Sigmoid colon (tissue), 7 donors: ENCODE measurements around the gene PADI1. TPM values are rescaled to one million over a fixed set of nuclear protein-coding genes. Genes with fewer than 3 reads are reported as not detected.

Experiments used
- DNase-seq: peaks from one replicate; pipeline ENCODE4 v3.0.0-alpha.2; 2019
- H3K27ac ChIP-seq, 4 donors: fragments of 200-600 bp; sonication (generic); one replicate each; pipeline ENCODE4 v1.5.1; 2016 to 2019; ENCODE audit warnings: mild to moderate bottlenecking in 1 of 4
- H3K27me3 ChIP-seq, 3 donors: fragments of 200-600 bp; sonication (generic); one replicate each; pipeline ENCODE4 v1.5.1; 2019; ENCODE audit warnings: mild to moderate bottlenecking in 1 of 3
- H3K36me3 ChIP-seq, 4 donors: fragments of 200-600 bp; sonication (generic); one replicate each; pipeline ENCODE4 v1.5.1; 2016 to 2019
- H3K4me1 ChIP-seq, 4 donors: fragments of 200-600 bp; sonication (generic); one replicate each; pipeline ENCODE4 v1.5.1; 2017 to 2019
- H3K4me3 ChIP-seq, 4 donors: fragments of 200-600 bp; sonication (generic); one replicate each; pipeline ENCODE4 v1.5.1; 2017 to 2019; ENCODE audit warnings: mild to moderate bottlenecking in 2 of 4, moderate library complexity in 1 of 4
- H3K9me3 ChIP-seq, 4 donors: fragments of 200-600 bp in 3 of 4; sonication (generic) in 3 of 4; one replicate each; pipeline versions ENCODE4 v1.5.1 to v1.6.1; 2013 to 2019
- CTCF ChIP-seq, 4 experiments: fragments of 450-650 bp in 3 of 4; fragments of 200-600 bp in 1 of 4; IDR thresholded peaks; one replicate each; pipeline ENCODE4 v1.5.1; 2016 to 2019; ENCODE audit warnings: antibody characterized with exemption in 4 of 4, mild to moderate bottlenecking in 3 of 4, moderate library complexity in 2 of 4
- EP300 ChIP-seq, 4 donors: sonication (generic); formaldehyde crosslinking; IDR thresholded peaks; one replicate each; pipeline ENCODE4 v1.6.1; 2017; ENCODE audit warnings: antibody characterized with exemption in 4 of 4
- POLR2A ChIP-seq, 2 donors: fragments of 450-650 bp; IDR thresholded peaks; one replicate each; pipeline ENCODE4 v1.6.1; 2016; ENCODE audit warnings: antibody characterized with exemption in 2 of 2, mild to moderate bottlenecking in 2 of 2, moderate library complexity in 2 of 2
- POLR2AphosphoS5 ChIP-seq, 4 donors: sonication (generic); formaldehyde crosslinking; IDR thresholded peaks; one replicate each; pipeline ENCODE4 v1.6.1; 2017; ENCODE audit warnings: antibody characterized with exemption in 4 of 4
- WGBS, 2 donors: extraction: QIAGEN DNeasy Blood & Tissue Kit; methylation state at CpG; one replicate each; pipeline ENCODE4 v1.1.7; 2013; 5-methylcytosine and 5-hydroxymethylcytosine counted together
- intact Hi-C: fragments of 100-400 bp; cut with DNase I; formaldehyde crosslinking; loops from one replicate; pipeline ENCODE4 v1.15.1; 2023
- polyA plus RNA-seq, 3 donors: library from polyadenylated mRNA; stranded (reverse); fragments of 200-250 nt; gene quantifications; one replicate each; pipeline ENCODE4 v1.2.3, GENCODE V29; 2013
- total RNA-seq, 4 donors: library from RNA; depleted of rRNA; stranded (reverse); fragments of >200 nt; gene quantifications; one replicate each; pipeline ENCODE4 v1.1.0, GENCODE V29; 2016
- donor health status: healthy with polysubstance abuse.
- donor health status: Bipolar disorder and iron deficiency.
- donor health status: healthy.

PADI1 gene
- total and polyA plus RNA-seq, 7 donors, result under 0.01 to 0.92 (median 0.63) TPM; not detected in 4

GRCh38 chr1:17265950-17266349 lies 61.0 kb downstream of the PADI1 start:
- no peaks in the 10 kb centered on the region for H3K27me3 ChIP-seq
- 89 to 90% methylated on average over 4 of the region's 4 CpGs for WGBS, 2 donors
- H3K36me3 ChIP-seq, result no peaks in the 10 kb centered on the region
- H3K4me1 ChIP-seq, result no peaks in the 10 kb centered on the region
- H3K9me3 ChIP-seq, result no peaks in the 10 kb centered on the region
- TF ChIP-seq CTCF (IDR thresholded peaks at IDR 0.05), result no peak
- no peak for TF ChIP-seq EP300 (IDR thresholded peaks at IDR 0.05)
- TF ChIP-seq POLR2A (IDR thresholded peaks at IDR 0.05), result no peak
- no peak for TF ChIP-seq POLR2AphosphoS5 (IDR thresholded peaks at IDR 0.05)
- no peak overlapping the region for H3K27ac ChIP-seq
- intact Hi-C loops, result no loop called here
- DNase-seq, result no peak
- no peak overlapping the region for H3K4me3 ChIP-seq

GRCh38 chr1:17270891-17271765 lies 66.2 kb downstream of the PADI1 start:
- H3K4me3 ChIP-seq, result no peak overlapping the region
- no peaks in the 10 kb centered on the region for H3K9me3 ChIP-seq
- DNase-seq, result no peak
- no peaks in the 10 kb centered on the region for H3K4me1 ChIP-seq
- intact Hi-C loops, result no loop called here
- WGBS, 2 donors, result 92 to 93% methylated on average over 23 of the region's 23 CpGs
- TF ChIP-seq POLR2A (IDR thresholded peaks at IDR 0.05) (no peak), EP300 (IDR thresholded peaks at IDR 0.05) (no peak), CTCF (IDR thresholded peaks at IDR 0.05) (no peak), POLR2AphosphoS5 (IDR thresholded peaks at IDR 0.05) (no peak)
- H3K27ac ChIP-seq, result no peak overlapping the region
- H3K36me3 ChIP-seq, result no peaks in the 10 kb centered on the region
- H3K27me3 ChIP-seq, result peaks cover 0 to 8% (median 0%) of the 10 kb centered on the region in 3 donors

- no peak for DNase-seq
- TF ChIP-seq POLR2AphosphoS5 (IDR thresholded peaks at IDR 0.05) (no peak), EP300 (IDR thresholded peaks at IDR 0.05) (no peak), CTCF (IDR thresholded peaks at IDR 0.05) (no peak), POLR2A (IDR thresholded peaks at IDR 0.05) (no peak)
- 92 to 93% methylated on average over 6 of the region's 6 CpGs for WGBS, 2 donors
- Histone ChIP-seq H3K27ac (no peak overlapping the region), H3K4me1 (no peaks in the 10 kb centered on the region), H3K36me3 (no peaks in the 10 kb centered on the region), H3K4me3 (no peak overlapping the region), H3K27me3 (peaks cover 0 to 12% (median 0%) of the 10 kb centered on the region in 3 donors), H3K9me3 (no peaks in the 10 kb centered on the region)
- intact Hi-C loops, result no loop called here
Measured at GRCh38 chr1:17272066-17272465, 67.1 kb downstream of the PADI1 start.

- TF ChIP-seq POLR2A (IDR thresholded peaks at IDR 0.05) (no peak), EP300 (IDR thresholded peaks at IDR 0.05) (no peak), CTCF (IDR thresholded peaks at IDR 0.05) (no peak), POLR2AphosphoS5 (IDR thresholded peaks at IDR 0.05) (no peak)
- WGBS, 2 donors, result 16 to 52% methylated on average over 4 of the region's 4 CpGs
- no peaks in the 10 kb centered on the region for H3K9me3 ChIP-seq
- H3K4me3 ChIP-seq, result no peak overlapping the region
- H3K36me3 ChIP-seq, result no peaks in the 10 kb centered on the region
- intact Hi-C loops, result no loop called here
- no peaks in the 10 kb centered on the region for H3K4me1 ChIP-seq
- H3K27ac ChIP-seq, result no peak overlapping the region
- H3K27me3 ChIP-seq, result peaks cover 0 to 12% (median 0%) of the 10 kb centered on the region in 3 donors
- DNase-seq, result no peak
Measured at GRCh38 chr1:17272646-17273045, 67.7 kb downstream of the PADI1 start.
